Cardiac septum (tissue), 1 donor: ENCODE results near the gene LETMD1. TPM values are rescaled to one million over a fixed set of nuclear protein-coding genes. Genes with fewer than 3 reads are reported as not detected.

ENCODE experiments used
- DNase-seq: peaks from one replicate; pipeline ENCODE4 v3.0.0-alpha.2; 2020; ENCODE audit warnings: low spot score
- intact Hi-C: fragments of 100-400 bp; cut with DNase I; formaldehyde crosslinking; loops from one replicate; pipeline ENCODE4 v1.14.0; 2022
- total RNA-seq: library from RNA; stranded (reverse); fragmentation: NEBNext Ultra II Directional; extraction: Animal tissue kit (Norgen Biotek cat#: 25700); gene quantifications from one replicate; pipeline ENCODE4 v1.2.1, GENCODE V29; 2021
- donor health status: DM: no; HTN: no; CAD: no.

The LETMD1 gene
- total RNA-seq, 1 donor from 2014 or later = 27.3 TPM

DNA sequence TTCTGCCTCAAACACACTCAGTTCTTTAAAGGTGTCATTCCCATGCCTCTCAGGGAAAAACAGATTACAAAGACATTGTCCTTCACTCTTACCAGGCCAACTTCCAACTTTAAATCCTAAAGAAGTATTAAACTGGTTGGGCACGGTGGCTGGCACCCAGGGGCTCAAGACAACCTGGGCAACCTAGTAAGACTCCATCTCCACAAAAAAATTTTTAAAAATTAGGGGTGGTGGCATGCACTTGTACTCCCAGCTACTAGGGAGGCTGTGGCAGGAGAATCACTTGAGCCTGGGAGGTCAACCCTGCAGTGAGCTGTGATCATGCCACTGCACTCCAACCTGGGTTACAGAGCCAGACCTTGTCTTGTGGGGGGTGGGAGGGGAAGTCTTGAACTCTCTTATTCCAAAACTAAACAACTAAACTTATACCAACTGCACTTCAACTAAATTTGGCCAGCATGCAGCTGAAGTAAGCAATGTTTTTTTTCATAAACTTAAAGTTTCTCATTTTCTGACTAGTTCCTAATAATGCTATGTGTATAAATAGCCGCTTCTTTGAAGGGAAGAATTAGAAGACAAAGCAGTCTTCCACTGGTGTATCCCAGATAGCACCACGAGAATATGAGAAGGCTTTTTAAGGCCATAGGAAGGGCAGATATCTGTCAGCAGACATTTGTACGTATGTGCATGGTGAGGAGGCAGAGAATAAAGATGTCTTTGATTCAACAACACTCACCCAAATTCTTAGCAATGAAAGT, 24.3 kb upstream of the LETMD1 start:
- DNase-seq = no peak
- intact Hi-C loops = no loop called here

DNA sequence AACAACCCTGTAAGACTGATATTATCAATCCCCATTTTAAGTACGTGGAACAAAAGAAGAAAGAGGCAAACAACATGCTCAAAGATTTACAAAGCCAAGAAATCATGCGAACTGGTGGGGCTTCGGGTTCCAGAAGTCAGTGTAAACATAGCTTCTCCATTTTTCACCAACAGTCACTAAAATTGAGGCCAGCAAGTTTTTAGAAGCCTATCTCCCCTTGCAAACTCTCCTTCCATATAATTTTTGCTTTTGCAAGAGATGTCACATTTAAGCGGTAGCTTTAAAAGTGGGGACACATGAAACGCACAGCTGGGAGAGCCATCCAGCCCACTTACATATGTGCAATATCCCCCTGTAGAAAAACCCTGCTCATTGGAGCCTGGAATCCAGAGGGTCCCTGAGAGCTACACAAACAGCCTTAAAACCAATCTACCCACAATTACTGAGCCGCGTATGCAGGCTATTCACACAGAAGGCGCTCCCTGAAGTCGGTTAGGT, 22.7 kb upstream of the LETMD1 start:
- intact Hi-C loops = no loop called here

DNA sequence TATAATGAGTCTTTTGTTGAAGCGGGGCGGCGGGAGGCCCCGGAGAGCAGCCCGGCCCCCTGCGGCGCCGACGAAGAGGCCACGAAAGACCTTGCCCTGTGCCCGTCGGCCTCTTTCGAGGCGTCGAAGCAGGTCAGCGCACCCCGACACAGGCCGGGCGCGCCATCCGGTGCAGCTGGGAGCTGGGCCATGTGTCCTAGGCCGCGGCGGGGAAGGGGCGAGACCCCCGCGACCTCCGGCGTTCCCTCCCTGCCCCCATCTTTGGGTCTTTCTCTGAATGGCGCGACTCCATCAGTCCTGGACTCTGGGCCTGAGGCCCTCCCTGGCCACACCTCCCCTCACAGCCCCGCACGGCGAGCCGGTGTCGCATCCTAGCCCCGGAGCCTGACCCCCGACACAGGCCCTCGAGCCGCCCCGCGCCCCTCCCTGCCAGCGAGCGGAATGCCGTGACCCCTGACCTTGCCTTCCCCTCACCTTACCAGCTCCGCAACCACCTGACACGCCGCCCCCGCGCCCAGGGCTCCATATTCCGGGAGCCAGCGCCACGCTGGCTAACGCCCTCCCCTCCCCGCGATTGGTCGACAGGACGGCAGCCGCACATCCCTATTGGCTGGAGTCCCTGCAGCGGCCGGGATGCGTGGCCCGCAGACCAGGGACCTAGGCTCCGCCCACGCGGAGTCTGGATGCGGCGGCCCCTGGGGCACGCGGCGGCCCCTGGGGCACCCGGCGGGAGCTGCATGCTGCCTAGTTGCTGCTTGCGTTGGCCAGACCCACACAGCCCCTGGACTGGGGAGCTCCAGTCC, 22.1 kb upstream of the LETMD1 start, which contains the start of gene SLC11A2:
TSS of gene SLC11A2 (minus strand) at position 549 of the 803 bp plus-strand sequence. CDS start 15,656 bp downstream, outside the sequence.
- peak; percentile 98 for DNase-seq
- intact Hi-C loops = loop anchor here (2.0 kb wide), 1 partner anchor 21 kb away; no protein-coding TSS in a partner anchor

More for the DNA sequence above, 22.7 kb upstream of the LETMD1 start:
- DNase-seq = no peak

- DNase-seq = no peak
- intact Hi-C loops = loop anchor here (2.0 kb wide), 1 partner anchor 19 kb away; no protein-coding TSS in a partner anchor
These were observed 20.7 kb upstream of the LETMD1 start for GRCh38 chr12:51027342-51027835.

DNA sequence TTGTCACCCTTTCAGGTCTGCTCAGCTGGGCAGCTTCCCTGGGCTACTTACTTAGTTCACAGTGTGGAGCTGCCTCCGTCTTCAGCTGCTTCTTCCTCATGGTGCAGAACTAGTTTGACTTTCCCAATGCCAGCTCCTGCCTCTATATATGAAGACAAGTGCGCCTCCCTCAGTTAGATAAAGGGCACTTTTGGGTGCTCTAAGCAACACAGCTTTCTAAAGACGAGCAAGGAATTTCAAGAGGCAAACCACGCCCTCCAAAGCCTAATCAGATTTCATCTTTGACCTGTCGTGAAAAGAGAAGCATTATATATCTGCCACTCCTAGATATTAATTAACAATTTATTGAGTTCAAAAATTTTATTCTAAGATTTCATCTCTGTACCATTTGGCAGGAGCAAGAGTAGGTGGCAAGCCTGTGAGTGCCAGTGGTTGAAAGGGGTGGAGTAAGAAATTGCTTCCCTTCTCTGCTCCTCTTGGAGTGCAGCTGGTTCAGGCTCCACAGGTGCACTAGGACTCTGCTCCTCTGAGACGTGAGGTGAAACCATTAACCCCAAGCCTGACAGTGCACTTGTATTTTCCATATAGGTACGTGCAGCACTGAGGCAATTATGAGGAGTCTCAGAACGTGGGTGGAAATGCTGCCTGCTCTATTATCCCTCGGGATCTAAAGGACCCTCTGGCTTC, 19.9 kb upstream of the LETMD1 start:
- intact Hi-C loops = no loop called here

GRCh38 chr12:51028813-51029150, 19.3 kb upstream of the LETMD1 start:
- intact Hi-C loops = no loop called here
- DNase-seq = no peak

More for the DNA sequence above, 19.9 kb upstream of the LETMD1 start:
- no peak for DNase-seq

GRCh38 chr12:51033048-51033447, 15.1 kb upstream of the LETMD1 start:
- no peak for DNase-seq
- intact Hi-C loops = no loop called here

GRCh38 chr12:51033457-51034089, 14.6 kb upstream of the LETMD1 start:
- intact Hi-C loops = no loop called here
- no peak for DNase-seq

GRCh38 chr12:51036279-51036678, 11.8 kb upstream of the LETMD1 start:
- intact Hi-C loops = no loop called here
- no peak for DNase-seq

DNA sequence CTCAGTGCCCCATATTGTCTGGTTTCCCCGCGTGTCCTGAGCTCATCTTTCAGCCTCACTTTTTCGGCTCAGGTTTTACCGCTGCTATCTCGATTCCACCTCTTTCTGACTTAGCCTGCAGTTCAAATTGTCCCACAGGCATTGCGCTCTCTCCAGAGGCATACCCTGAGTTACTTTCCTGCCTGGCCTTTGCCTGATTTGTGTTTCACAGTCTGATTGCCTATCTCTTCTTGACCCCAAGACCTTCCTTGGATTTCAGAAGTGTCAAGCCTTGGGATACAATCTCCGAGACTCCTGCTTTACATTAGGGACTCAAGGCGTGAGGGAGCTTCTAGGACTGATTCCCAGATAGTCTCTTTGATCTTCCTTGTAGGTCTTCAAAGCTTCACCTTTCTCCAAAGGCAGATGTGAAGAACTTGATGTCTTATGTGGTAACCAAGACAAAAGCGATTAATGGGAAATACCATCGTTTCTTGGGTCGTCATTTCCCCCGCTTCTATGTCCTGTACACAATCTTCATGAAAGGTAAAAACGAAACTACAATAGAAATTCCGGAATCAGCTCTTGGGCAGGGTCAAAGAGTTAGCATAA, 629 bp downstream of the LETMD1 start:
- no peak for DNase-seq
- intact Hi-C loops = loop anchor here (2.0 to 5.0 kb wide), 2 partner anchors 34 to 294 kb away; partner anchors contain the start of gene CSRNP2

- DNase-seq = no peak
- intact Hi-C loops = loop anchor here (2.0 to 5.0 kb wide), 2 partner anchors 33 to 293 kb away; partner anchors contain the start of gene CSRNP2
These were observed 1.4 kb downstream of the LETMD1 start for GRCh38 chr12:51049525-51049924.

- intact Hi-C loops = no loop called here
These were observed 3.7 kb downstream of the LETMD1 start for GRCh38 chr12:51051787-51052186.

DNA sequence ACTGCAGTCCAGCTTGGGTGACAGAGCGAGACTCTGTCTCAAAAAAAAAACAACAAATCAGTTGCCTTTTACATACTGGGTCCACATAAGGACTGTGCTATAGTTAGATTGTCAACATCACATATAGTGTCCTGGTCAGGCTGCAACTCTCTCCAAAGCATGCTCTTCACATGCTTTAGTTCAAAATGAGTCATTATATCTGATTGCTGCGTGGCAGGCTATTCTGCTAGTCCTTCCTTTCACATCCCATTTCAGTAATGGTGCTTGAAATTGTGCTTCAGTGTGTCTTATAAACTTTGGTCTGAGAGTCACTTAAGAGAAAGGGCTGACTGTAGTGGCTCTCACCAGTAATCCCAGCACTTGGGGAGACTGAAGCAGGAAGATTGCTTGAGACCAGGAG, 6.9 kb downstream of the LETMD1 start:
- intact Hi-C loops = no loop called here
- DNase-seq = no peak

More at GRCh38 chr12:51051787-51052186, 3.7 kb downstream of the LETMD1 start:
- no peak for DNase-seq

- DNase-seq = no peak
- intact Hi-C loops = no loop called here
These were observed 8.1 kb downstream of the LETMD1 start for GRCh38 chr12:51056242-51056641.

DNA sequence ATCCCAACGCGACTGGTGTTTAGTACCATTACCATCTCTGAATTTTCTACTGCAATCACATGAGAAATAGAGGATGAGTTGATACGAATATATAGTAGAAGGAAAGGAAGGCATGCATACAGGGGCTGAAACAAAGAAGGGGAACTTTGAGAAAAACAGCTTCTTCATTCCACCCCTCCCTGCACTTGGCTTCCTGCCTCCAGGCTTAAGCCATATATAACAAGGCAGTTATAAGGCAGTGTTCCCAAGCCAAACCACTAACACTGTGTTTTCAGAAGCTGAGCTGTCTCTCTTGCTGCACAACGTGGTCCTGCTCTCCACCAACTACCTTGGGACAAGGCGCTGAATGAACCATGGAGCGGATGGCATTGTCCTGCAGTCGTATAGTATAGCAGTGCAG, 11.0 kb downstream of the LETMD1 start:
- no peak for DNase-seq
- intact Hi-C loops = no loop called here

DNA sequence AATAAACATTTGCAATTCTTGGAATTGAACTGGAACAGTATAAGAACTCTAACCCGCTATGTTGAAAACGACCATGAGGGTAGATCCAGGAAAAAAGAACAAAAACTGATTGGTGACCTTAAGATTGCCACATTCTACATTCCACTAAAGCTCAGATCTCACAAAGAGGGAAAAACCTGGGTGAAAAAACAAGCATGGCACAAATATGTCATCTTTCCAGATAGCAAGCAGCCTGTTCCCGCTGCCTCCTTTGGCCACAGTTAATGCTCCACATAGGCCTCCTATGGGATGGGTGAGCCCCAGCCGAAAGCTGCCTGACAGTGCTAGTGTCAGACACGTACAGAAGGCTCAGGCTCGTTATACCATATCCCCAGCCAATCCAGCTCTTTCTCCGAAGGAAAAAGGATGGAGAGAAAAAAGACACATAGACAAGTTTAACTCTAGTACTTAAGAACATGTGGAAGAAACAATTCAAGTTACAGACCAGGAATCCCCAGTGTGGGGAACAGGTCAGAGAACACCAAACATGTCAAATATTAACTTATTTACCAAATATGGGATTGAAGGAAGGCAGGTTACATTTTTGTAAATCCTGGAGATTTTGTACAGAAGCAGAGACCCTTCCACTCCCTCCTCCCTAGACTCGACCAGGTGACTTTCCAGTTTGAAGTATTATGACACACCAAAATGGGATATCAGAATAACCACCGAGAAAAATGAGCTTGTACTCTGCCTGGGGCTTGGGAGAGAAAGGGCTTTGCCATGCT, 14.7 kb downstream of the LETMD1 start:
- intact Hi-C loops = no loop called here
- no peak for DNase-seq

DNA sequence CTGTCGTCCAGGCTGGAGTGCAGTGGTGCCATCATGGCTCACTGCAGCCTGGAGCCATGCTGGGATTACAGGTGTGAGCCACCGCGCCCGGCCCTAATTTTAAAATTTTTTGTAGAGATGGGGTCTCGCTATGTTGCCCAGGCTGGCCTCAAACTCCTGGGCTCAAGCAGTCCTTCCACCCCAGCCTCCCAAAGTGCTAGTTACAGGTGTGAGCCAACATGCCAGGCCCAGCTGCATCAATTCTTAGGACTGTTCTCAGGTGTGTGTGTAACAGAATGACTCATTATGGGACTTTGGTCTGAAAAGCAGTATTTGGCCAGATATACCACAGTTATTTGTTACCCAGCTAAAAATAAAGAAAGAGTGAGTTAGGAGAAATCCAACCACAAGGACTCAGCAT, 17.4 kb downstream of the LETMD1 start:
- DNase-seq = no peak
- intact Hi-C loops = no loop called here

GRCh38 chr12:51067229-51067628, 19.1 kb downstream of the LETMD1 start:
- intact Hi-C loops = no loop called here
- no peak for DNase-seq
